Measurements from ENCODE around the gene CT45A3. TPM values are rescaled to one million over a fixed set of nuclear protein-coding genes. Genes with fewer than 3 reads are reported as not detected.

The CT45A3 gene
- total RNA-seq (2022; extraction: Qiagen RNA extraction; ENCODE audit: low read depth), result 0.10 to 0.16 TPM in 2 of 5 replicates, not detected in the others

DNA sequence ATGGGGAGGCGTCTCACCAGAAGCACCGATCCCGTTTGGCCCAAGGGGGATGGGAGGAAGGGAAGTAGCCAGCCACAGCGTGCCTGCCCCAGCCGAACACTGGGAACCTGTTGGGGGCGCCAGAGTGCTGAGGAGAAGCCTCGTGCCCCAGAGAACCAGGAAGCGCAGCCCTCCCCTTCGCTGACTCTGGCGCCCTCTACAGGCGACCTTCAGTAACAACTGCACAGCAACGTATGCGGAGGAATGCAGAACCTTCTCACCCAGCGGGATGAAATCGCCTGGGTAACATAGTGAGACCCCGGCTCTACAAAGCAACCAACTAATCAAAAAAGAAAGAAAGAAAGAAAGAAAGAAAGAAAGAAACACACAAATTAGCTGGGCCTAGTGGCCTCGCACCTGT, at the start of gene CT45A3:
Gene CT45A3, minus strand, starts transcription at position 101 of the 400 bp plus-strand sequence. CDS start 3,747 bp downstream, outside the sequence.

DNA sequence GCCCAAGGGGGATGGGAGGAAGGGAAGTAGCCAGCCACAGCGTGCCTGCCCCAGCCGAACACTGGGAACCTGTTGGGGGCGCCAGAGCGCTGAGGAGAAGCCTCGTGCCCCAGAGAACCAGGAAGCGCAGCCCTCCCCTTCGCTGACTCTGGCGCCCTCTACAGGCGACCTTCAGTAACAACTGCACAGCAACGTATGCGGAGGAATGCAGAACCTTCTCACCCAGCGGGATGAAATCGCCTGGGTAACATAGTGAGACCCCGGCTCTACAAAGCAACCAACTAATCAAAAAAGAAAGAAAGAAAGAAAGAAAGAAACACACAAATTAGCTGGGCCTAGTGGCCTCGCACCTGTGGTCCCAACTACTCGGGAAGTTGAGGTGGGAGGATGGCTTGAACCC, 34.7 kb upstream of the CT45A3 start, which contains the start of gene CT45A6:
Gene CT45A6, minus strand, starts transcription at position 101 of the 400 bp plus-strand sequence. CDS start 3,794 bp downstream, outside the sequence.

GRCh38 chrX:135785403-135785802, 17.4 kb upstream of the CT45A3 start, which contains the start of gene CT45A5:
Gene CT45A5 (minus strand): TSS chrX:135785503. CDS start chrX:135781729, 3,774 bp downstream.

DNA sequence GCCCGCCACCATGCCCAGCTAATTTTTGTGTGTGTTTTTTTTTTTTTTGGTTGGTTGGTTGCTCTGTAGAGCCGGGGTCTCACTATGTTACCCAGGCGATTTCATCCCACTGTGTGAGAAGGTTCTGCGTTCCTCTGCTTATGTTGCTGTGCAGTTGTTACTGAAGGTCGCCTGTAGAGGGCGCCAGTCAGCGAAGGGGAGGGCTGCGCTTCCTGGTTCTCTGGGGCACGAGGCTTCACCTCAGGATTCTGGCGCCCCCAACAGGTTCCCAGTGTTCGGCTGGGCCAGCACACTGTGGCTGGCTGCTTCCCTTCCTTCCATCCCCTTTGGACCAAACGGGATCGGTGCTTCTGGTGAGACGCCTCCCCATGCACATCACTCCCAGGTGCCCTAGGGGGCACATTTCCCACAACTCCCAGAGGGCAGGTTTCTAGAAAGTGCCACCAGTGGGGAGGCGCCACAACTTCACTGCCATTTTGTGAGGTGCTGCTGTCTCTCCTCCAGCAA, 54.8 kb downstream of the CT45A3 start, which contains the start of gene CT45A1:
Gene CT45A1, plus strand, starts transcription at position 457 of the 507 bp plus-strand sequence. CDS start 5,302 bp downstream, outside the sequence.

Other genes with a start within 250 kb of the CT45A3 start
- gene INTS6L, start 247.5 kb downstream of the CT45A3 start, total RNA-seq (2022; extraction: Qiagen RNA extraction; ENCODE audit: low read depth), result 0.08 to 0.46 TPM (median 0.17 TPM) in 5 replicates
- gene CT45A1, start 54.6 kb downstream of the CT45A3 start, total RNA-seq (2022; extraction: Qiagen RNA extraction; ENCODE audit: low read depth), result not detected in 5 replicates
- 0.08 to 0.19 TPM in 2 of 5 replicates, not detected in the others for gene CT45A5, start 17.3 kb upstream of the CT45A3 start, total RNA-seq (2022; extraction: Qiagen RNA extraction; ENCODE audit: low read depth)
- gene CT45A6, start 34.6 kb upstream of the CT45A3 start, total RNA-seq (2022; extraction: Qiagen RNA extraction; ENCODE audit: low read depth), result not detected in 5 replicates
- gene CT45A2, start 51.8 kb upstream of the CT45A3 start, total RNA-seq (2022; extraction: Qiagen RNA extraction; ENCODE audit: low read depth), result not detected in 5 replicates
- not detected in 5 replicates for gene CT45A7, start 69.1 kb upstream of the CT45A3 start, total RNA-seq (2022; extraction: Qiagen RNA extraction; ENCODE audit: low read depth)
- gene CT45A8, start 86.3 kb upstream of the CT45A3 start, total RNA-seq (2022; extraction: Qiagen RNA extraction; ENCODE audit: low read depth), result not detected in 5 replicates
- gene CT45A9, start 103.6 kb upstream of the CT45A3 start, total RNA-seq (2022; extraction: Qiagen RNA extraction; ENCODE audit: low read depth), result not detected in 5 replicates
- 0.23 to 0.55 TPM (median 0.37 TPM) in 4 of 5 replicates, not detected in the other for gene CT45A10, start 125.3 kb upstream of the CT45A3 start, total RNA-seq (2022; extraction: Qiagen RNA extraction; ENCODE audit: low read depth)
- 0.04 to 0.07 TPM (median 0.06 TPM) in 3 of 5 replicates, not detected in the others for gene SAGE1, start 125.5 kb upstream of the CT45A3 start, total RNA-seq (2022; extraction: Qiagen RNA extraction; ENCODE audit: low read depth)
- 16.1 to 20.1 TPM (median 19.0 TPM) in 5 replicates for gene MMGT1, start 205.8 kb upstream of the CT45A3 start, total RNA-seq (2022; extraction: Qiagen RNA extraction; ENCODE audit: low read depth)
- 7.5 to 9.7 TPM (median 9.3 TPM) in 5 replicates for gene SLC9A6, start 217.2 kb upstream of the CT45A3 start, total RNA-seq (2022; extraction: Qiagen RNA extraction; ENCODE audit: low read depth)